GM20000 (cell line): ENCODE data around the gene TTF2.

Experiments
- DNase-seq: peaks from one replicate; pipeline ENCODE4 v3.0.0; 2012; ENCODE audit warnings: low spot score
- TF ChIP-seq, protein P1 (sequence below): IDR thresholded peaks from 2 replicates; pipeline ENCODE4 v1.5.1; 2012; ENCODE audit warnings: mild to moderate bottlenecking, control low read depth; ENCODE audit errors: extremely low read depth, missing control alignments

TTF2 gene

GRCh38 chr1:117120774-117121588, 60.9 kb downstream of the TTF2 start:
- TF ChIP-seq, protein P1, sequence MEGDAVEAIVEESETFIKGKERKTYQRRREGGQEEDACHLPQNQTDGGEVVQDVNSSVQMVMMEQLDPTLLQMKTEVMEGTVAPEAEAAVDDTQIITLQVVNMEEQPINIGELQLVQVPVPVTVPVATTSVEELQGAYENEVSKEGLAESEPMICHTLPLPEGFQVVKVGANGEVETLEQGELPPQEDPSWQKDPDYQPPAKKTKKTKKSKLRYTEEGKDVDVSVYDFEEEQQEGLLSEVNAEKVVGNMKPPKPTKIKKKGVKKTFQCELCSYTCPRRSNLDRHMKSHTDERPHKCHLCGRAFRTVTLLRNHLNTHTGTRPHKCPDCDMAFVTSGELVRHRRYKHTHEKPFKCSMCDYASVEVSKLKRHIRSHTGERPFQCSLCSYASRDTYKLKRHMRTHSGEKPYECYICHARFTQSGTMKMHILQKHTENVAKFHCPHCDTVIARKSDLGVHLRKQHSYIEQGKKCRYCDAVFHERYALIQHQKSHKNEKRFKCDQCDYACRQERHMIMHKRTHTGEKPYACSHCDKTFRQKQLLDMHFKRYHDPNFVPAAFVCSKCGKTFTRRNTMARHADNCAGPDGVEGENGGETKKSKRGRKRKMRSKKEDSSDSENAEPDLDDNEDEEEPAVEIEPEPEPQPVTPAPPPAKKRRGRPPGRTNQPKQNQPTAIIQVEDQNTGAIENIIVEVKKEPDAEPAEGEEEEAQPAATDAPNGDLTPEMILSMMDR: no peak

GRCh38 chr1:117121589-117122329, 61.6 kb downstream of the TTF2 start, which contains the start of gene TRIM45:
TSS of gene TRIM45 (minus strand) at chr1:117121749. CDS start at chr1:117121201, 548 bp downstream.
- TF ChIP-seq, protein P1: peak; percentile 68
- DNase-seq: peak; percentile 89

More at GRCh38 chr1:117120774-117121588, 60.9 kb downstream of the TTF2 start:
- DNase-seq: no peak

DNA sequence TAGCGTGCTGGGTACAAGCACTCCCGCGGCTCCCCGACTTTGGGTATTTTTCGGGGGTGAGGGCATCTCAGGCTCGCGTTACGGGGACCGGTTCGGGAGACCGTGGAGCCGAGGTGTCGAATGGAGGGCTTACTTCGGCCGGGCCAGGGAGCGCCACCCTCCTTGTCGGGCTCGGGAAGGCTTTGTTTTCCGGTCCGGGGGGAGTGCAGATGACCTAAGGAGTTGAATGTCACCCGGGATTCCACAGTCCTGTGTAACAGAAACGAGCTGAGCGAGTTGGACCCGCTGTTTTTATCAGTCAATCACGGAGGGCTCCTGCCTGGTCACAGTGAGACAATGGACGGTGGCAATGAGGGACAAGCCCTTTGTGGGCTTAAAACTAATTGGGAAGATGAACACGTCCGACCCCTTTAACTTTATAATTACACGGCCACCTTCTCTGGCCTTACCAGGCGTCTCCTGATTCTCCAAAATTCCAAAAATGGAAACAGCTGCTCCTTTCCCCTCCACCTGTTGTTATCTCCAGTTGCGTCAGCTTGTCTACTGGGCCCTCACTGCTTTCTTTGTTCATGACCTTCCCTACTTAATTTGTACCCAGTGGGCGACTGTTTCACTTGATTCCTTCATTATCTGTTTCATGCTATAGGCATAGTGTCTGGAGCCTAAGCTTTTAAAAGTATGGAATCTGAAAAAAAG, 62.4 kb downstream of the TTF2 start:
- TF ChIP-seq, protein P1: no peak
- DNase-seq: no peak

DNA sequence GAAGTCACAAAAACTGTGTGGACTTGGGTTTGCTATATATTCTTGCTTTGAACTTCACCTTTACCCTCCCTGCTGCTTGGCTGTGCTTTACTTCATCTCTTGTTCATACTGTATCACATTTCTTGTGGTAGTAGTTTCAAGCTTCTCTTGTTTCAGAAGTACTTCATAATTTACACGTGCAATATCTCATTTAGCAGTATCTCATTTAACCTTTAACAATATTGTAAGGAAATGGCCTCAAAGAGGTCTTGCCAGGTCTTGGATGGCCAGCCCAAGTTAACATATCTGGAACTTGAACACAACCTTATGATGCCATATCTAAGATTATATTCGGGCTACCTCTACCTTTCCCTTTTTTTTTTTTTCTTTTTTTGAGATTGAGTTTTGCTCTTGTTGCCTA, 63.1 kb downstream of the TTF2 start:
- TF ChIP-seq, protein P1: no peak
- DNase-seq: no peak

DNA sequence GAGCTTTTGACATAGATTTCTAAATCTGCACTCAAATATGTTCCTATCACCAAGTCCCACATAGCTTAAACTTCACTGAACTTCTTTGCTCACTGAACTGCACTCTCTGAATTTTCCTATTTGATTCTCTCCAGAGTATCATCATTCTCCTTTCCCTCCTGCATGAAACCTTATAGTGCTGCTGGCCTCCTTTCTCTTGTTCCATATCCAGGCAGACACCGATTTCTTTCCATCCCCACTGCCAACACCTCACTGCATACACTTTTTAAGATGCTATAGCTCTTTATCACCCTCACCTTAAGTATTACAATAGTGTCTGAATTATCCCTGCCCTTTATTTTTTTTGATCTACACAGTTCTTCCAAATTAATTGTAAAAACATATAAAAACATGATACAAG, 64.5 kb downstream of the TTF2 start:
- DNase-seq: no peak

DNA sequence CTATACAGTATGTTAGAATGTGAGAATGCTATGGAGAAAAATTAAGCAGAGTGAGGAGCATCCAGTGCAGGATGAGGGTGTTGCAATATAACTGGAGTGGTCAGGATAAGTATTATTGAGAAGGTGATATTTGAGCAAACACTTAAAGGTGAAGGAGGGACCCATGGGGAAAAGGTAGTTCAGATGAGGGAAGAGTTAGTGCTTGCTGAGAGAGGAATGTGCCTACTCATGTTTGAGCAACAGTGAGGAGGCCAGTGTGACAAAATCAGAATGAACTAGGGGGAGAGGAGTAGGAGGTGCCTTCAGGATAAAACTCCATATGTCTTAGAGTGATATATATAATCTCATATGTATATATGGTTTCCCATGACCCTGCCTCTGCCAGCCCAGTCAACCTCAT, 67.7 kb downstream of the TTF2 start:
- TF ChIP-seq, protein P1: no peak
- DNase-seq: no peak

More for the DNA sequence above, 64.5 kb downstream of the TTF2 start:
- TF ChIP-seq, protein P1: no peak
